SK-N-MC (cell line): ENCODE results near the gene EFL1.

Experiments
- EZH2 ChIP-seq: fragments of 200-600 bp; sonication (generic); IDR thresholded peaks from one replicate; pipeline ENCODE4 v1.6.1; 2017; ENCODE audit warnings: antibody characterized with exemption
- POLR2AphosphoS5 ChIP-seq: IDR thresholded peaks from 2 replicates; pipeline ENCODE4 v1.6.1; 2012; ENCODE audit warnings: mild to moderate bottlenecking, low read depth, low read length, borderline replicate concordance

- TF ChIP-seq EZH2 (no peak), POLR2AphosphoS5 (no peak)
Measured at GRCh38 chr15:82304778-82305090, 42.2 kb upstream of the EFL1 start.
